ENCODE measurements around the gene FAM24B. TPM values are rescaled to one million over a fixed set of nuclear protein-coding genes. Genes with fewer than 3 reads are reported as not detected.

Gene FAM24B, protein sequence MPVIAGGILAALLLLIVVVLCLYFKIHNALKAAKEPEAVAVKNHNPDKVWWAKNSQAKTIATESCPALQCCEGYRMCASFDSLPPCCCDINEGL
- total RNA-seq: 4.4 and 5.4 TPM in 2 replicates

DNA sequence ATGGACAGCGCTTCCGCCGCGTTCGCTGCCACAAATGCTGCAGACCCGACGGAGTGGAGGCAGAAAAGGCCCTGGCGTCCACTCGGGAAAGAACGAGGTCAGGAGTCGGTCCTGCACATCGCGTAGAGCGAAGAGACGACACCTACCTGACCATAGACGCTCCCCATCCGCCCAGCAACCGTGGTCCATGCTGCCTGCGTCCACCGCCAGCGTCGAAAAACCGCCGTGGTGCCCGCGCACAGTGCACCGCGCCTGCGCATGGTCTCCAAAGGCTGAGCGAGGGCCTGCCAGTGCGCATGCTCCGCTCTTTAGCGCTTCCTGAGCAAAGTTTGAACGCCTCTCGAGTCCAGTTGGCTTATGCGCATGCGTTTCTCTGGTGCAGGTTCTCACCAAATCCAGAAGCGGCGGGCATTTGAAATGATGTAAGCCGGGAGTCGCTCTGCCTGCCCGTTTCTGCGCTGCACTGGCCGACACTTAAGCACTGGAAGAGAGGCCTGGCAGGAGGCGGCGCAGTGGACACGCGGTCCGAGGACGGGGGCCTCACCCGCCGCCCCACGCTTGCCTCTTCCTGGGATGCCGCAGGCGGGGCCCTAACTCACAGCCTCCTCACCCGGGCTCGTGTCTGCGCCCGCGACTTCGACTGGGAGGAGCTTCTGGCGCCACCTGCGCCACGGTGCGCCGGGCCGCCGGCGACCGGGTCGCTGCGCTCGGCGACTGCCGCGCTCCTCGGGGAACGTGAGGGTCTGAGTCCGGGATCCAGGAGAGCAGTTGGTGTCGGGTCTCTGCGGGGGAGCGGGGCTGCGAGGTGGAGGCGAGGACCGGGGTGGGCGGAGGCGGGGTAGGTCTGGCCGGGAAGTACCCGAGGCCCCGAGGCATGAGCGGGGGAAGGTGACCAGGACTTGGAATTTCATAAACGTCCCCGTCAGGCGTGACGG, at the start of gene FAM24B:
TSS of gene FAM24B (minus strand) at position 243 of the 935 bp plus-strand sequence. CDS start 29,066 bp downstream, outside the sequence.

DNA sequence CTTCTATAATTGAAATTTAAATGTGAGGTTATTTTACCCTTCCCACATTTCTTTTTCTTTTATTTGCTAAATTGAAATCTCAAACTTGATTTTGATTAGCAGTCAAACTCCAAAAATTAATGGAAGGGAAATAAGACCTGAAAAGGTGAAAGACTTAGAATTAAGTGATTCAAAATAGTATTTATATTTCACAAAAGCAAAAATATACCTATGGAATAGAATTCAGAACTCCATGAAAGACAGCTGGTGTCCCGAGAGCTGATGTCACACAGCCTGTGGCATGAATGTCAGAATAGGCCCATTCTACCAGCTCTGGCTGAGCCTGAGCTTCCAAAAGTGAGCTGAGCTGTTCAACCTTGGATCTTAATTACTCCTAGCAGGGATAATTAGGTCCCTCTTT, 30.9 kb upstream of the FAM24B start, which contains the start of gene FAM24A:
TSS of gene FAM24A (plus strand) at position 301 of the 400 bp plus-strand sequence. CDS start 1,025 bp downstream, outside the sequence.

DNA sequence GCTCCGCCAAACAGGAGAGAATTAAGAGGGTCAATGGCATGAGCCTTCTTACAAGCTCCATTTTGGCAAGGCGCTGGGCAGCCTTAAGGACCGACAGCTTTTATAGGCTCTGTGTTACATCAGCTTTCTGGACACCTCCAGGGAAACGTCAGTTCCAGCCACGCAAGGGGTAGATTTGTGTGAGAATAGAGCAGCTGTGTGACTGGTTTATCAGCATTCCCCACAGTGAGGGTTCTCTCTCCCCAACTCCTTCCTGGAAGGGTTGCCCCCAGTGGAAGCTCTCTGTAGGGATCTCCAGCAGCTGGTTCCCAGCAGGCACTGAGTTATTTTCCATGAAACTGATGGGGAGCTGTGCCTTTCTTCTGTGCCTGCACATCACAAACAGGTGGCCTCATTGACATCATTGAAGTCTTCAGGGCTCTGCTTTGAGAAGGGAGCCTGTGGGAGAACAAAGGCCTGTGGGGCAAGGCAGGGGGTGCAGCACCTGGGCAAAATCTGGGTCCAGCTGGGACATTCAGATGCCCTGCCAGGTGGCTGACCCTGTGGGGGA, 33.5 kb downstream of the FAM24B start, which contains the start of gene CUZD1:
TSS of gene CUZD1 (minus strand) at position 75 of the 550 bp plus-strand sequence. CDS start at position 61, 14 bp downstream.

Other genes with a start within 250 kb of the FAM24B start
- gene C10orf120, start 179.7 kb downstream of the FAM24B start, total RNA-seq: not detected in 2 replicates
- 0.28 and 0.38 TPM in 2 replicates for gene CUZD1, start 33.7 kb downstream of the FAM24B start, total RNA-seq
- not detected in 2 replicates for gene FAM24A, start 31.0 kb upstream of the FAM24B start, total RNA-seq
- gene C10orf88, start 74.6 kb upstream of the FAM24B start, total RNA-seq: 11.3 and 11.9 TPM in 2 replicates
- gene PSTK, start 100.8 kb upstream of the FAM24B start, total RNA-seq: 6.5 and 6.7 TPM in 2 replicates
- 2.5 TPM in 2 replicates for gene IKZF5, start 129.2 kb upstream of the FAM24B start, total RNA-seq
- 3.4 and 4.6 TPM in 2 replicates for gene ACADSB, start 129.4 kb upstream of the FAM24B start, total RNA-seq

Measured in regular cardiac myocyte (primary cell).